ENCODE measurements around the gene CACNB3.

DNA sequence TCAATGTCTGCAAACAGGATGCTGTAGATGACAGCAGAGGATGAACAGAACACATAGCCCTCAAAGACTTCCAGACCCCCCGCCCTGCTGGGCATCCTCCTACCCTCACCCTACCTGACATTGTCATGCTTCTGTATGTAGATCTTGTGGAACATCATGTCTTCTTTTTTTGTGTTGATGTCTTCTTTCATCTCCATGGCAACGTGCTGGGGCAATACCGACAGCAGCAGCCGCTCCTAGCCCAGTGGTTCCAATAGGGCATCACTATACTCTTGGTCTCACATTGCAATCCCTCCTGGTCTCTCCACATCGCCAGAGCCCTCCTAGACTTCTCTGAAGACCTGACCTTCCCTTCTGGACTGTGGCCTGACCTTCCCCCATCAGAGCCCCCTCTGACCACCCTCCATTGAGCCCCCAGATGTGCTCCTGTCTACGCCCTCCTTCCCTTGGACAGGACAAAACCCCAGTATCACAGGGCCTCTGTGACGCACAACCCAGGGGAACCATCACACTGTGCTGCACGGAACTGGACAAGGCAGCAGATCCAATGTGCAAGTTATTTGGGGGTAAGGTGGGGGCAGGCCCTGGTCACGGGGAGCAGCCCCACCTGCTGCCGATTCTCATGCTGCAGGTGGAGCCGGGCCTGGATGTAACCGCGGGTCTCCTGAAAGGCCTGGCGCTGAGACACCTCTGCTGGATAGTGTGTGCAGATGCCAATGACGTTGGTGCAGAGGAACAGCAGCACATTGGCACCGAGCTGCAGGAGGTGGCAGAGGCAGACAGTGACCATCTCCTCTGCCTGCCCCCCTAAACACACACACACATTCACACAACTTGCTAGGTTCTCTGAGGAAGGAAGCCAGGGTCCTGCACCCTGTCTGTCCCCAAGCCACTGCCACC is 40.5 kb upstream of the CACNB3 start:
- TF ChIP-seq, protein P1, sequence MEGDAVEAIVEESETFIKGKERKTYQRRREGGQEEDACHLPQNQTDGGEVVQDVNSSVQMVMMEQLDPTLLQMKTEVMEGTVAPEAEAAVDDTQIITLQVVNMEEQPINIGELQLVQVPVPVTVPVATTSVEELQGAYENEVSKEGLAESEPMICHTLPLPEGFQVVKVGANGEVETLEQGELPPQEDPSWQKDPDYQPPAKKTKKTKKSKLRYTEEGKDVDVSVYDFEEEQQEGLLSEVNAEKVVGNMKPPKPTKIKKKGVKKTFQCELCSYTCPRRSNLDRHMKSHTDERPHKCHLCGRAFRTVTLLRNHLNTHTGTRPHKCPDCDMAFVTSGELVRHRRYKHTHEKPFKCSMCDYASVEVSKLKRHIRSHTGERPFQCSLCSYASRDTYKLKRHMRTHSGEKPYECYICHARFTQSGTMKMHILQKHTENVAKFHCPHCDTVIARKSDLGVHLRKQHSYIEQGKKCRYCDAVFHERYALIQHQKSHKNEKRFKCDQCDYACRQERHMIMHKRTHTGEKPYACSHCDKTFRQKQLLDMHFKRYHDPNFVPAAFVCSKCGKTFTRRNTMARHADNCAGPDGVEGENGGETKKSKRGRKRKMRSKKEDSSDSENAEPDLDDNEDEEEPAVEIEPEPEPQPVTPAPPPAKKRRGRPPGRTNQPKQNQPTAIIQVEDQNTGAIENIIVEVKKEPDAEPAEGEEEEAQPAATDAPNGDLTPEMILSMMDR (IDR thresholded peaks at IDR 0.05; ENCODE audit: insufficient read depth, low read depth, low read length), result no peak
- TF ChIP-seq EZH2 (IDR thresholded peaks at IDR 0.05; ENCODE audit: insufficient read depth, low read length), result no peak

Measured in astrocyte (in vitro differentiated cells and primary cell).